Ovary (tissue), 3 donors: ENCODE data around the gene RPS17.
"Not testable (repeated sequence)": the region's sequence is repeated elsewhere in the genome, so short reads cannot be mapped to it uniquely, and the experiment has no call there.

Source experiments
- CTCF ChIP-seq, 3 donors: fragments of 450-650 bp in 2 of 3; fragments of 200-600 bp in 1 of 3; IDR thresholded peaks; one replicate each; pipeline versions ENCODE4 v1.5.1 to v1.8.0; 2016 to 2022; ENCODE audit warnings: antibody characterized with exemption in 3 of 3, mild to moderate bottlenecking in 1 of 3
- POLR2A ChIP-seq: fragments of 450-650 bp; IDR thresholded peaks from one replicate; pipeline ENCODE4 v1.6.1; 2017; ENCODE audit warnings: antibody characterized with exemption, mild to moderate bottlenecking, moderate library complexity
- donor health status: DM: no; HTN: no; CAD: no.

GRCh38 chr15:82504074-82504473 is 36.2 kb downstream of the RPS17 start:
- TF ChIP-seq CTCF (IDR thresholded peaks at IDR 0.05); POLR2A: not testable (repeated sequence)
